Endodermal cell (in vitro differentiated cells): ENCODE measurements around the gene UBA6. TPM values are rescaled to one million over a fixed set of nuclear protein-coding genes. Genes with fewer than 3 reads are reported as not detected.

Source experiments
- DNase-seq: peaks from one replicate; pipeline ENCODE4 v3.0.0-alpha.2; 2017
- H3K27ac ChIP-seq: 2 replicates; pipeline ENCODE4 v1.5.1; 2013; ENCODE audit warnings: mild to moderate bottlenecking, low read depth, low read length, moderate library complexity
- H3K27me3 ChIP-seq: 2 replicates; pipeline ENCODE4 v1.6.1; 2013; ENCODE audit warnings: mild to moderate bottlenecking, low read length, moderate library complexity; ENCODE audit not compliant: insufficient read depth, control insufficient read depth, poor library complexity, severe bottlenecking
- H3K36me3 ChIP-seq: 2 replicates; pipeline ENCODE4 v1.7.0; 2013; ENCODE audit warnings: mild to moderate bottlenecking, low read length, moderate library complexity; ENCODE audit not compliant: control insufficient read depth, insufficient read depth
- H3K4me1 ChIP-seq: one replicate; pipeline ENCODE4 v1.7.0; 2013; ENCODE audit warnings: low read length; ENCODE audit not compliant: control insufficient read depth, insufficient read depth
- H3K4me3 ChIP-seq: 2 replicates; pipeline ENCODE4 v1.5.1; 2013; ENCODE audit warnings: mild to moderate bottlenecking, low read length, moderate library complexity
- H3K9ac ChIP-seq: 2 replicates; pipeline ENCODE4 v1.6.1; 2013; ENCODE audit warnings: mild to moderate bottlenecking, low read length, moderate library complexity; ENCODE audit not compliant: poor library complexity, severe bottlenecking; ENCODE audit errors: extremely low read depth
- H3K9me3 ChIP-seq: 2 replicates; pipeline ENCODE4 v1.6.1; 2013; ENCODE audit warnings: mild to moderate bottlenecking, low read length, moderate library complexity; ENCODE audit not compliant: control insufficient read depth
- H3K27ac Mint-ChIP-seq: 2 replicates; pipeline ENCODE4 v1.8.0; 2020; ENCODE audit warnings: mixed read lengths
- H3K27me3 Mint-ChIP-seq: 2 replicates; pipeline ENCODE4 v1.8.0; 2021; ENCODE audit warnings: mild to moderate bottlenecking, mixed read lengths; ENCODE audit not compliant: insufficient read depth
- H3K36me3 Mint-ChIP-seq: 2 replicates; pipeline ENCODE4 v1.8.0; 2020; ENCODE audit warnings: low read depth, mixed read lengths
- H3K4me1 Mint-ChIP-seq: 2 replicates; pipeline ENCODE4 v1.8.0; 2020; ENCODE audit warnings: mixed read lengths
- H3K4me3 Mint-ChIP-seq: 2 replicates; pipeline ENCODE4 v1.8.0; 2020; ENCODE audit warnings: mild to moderate bottlenecking, moderate library complexity, mixed read lengths
- H3K9me3 Mint-ChIP-seq: 2 replicates; pipeline ENCODE4 v1.8.0; 2020; ENCODE audit warnings: mild to moderate bottlenecking, mixed read lengths
- CTCF ChIP-seq: fragments of 200-600 bp; sonication (generic); conservative IDR thresholded peaks from 2 replicates; pipeline ENCODE4 v1.5.0; 2021; ENCODE audit warnings: antibody characterized with exemption, mild to moderate bottlenecking
- WGBS, 2 experiments: methylation state at CpG; one replicate each; pipeline versions ENCODE4 v1.1.5 to v1.1.7; 2013; ENCODE audit warnings: missing lambda C conversion rate in 2 of 2, mixed read lengths in 1 of 2; ENCODE audit not compliant: insufficient coverage in 1 of 2, insufficient read length in 1 of 2; 5-methylcytosine and 5-hydroxymethylcytosine counted together
- total RNA-seq, 2 donors: library from RNA; stranded (reverse); fragmentation: NEBNext Ultra II Directional in 1 of 2; extraction: Animal tissue kit (Norgen Biotek cat#: 25700) in 1 of 2; gene quantifications; 2 replicates in 1 of 2; 3 replicates in 1 of 2; pipeline ENCODE4 v1.2.1, GENCODE V29; 2021

UBA6 gene
- total RNA-seq, 2 donors from 2014 or later = 83.1 to 117 TPM

- H3K36me3 Mint-ChIP-seq = peaks cover 67% of the 10 kb centered on the region
- Histone ChIP-seq H3K4me3 (no peak overlapping the region), H3K9ac (no peak overlapping the region), H3K27me3 (no peaks in the 10 kb centered on the region), H3K4me1 (no peaks in the 10 kb centered on the region), H3K9me3 (no peaks in the 10 kb centered on the region), H3K27ac (no peak overlapping the region), H3K36me3 (peaks cover 65% of the 10 kb centered on the region)
- DNase-seq = no peak
- no peaks in the 10 kb centered on the region for H3K27me3 Mint-ChIP-seq
- WGBS, 2 experiments = 95% methylated on average over 1 of the region's 1 CpG; no CpG with 5 or more reads in 1 of the 2 experiments
- TF ChIP-seq CTCF = no peak
- no peaks in the 10 kb centered on the region for H3K4me1 Mint-ChIP-seq
- no peak overlapping the region for H3K4me3 Mint-ChIP-seq
- H3K27ac Mint-ChIP-seq = no peak overlapping the region
- peaks cover 8% of the 10 kb centered on the region for H3K9me3 Mint-ChIP-seq
Measured at GRCh38 chr4:67616478-67616877, 84.5 kb downstream of the UBA6 start.

- WGBS, 2 experiments = 93 to 97% methylated on average over 4 to 5 of the region's 5 CpGs
- no peak overlapping the region for H3K4me3 Mint-ChIP-seq
- no peak overlapping the region for H3K27ac Mint-ChIP-seq
- peaks cover 61% of the 10 kb centered on the region for H3K36me3 Mint-ChIP-seq
- H3K4me1 ChIP-seq = no peaks in the 10 kb centered on the region
- peaks cover 52% of the 10 kb centered on the region for H3K36me3 ChIP-seq
- H3K4me3 ChIP-seq = no peak overlapping the region
- no peak overlapping the region for H3K9ac ChIP-seq
- no peak for TF ChIP-seq CTCF
- H3K9me3 Mint-ChIP-seq = peaks cover 8% of the 10 kb centered on the region
- no peaks in the 10 kb centered on the region for H3K27me3 ChIP-seq
- DNase-seq = no peak
- no peaks in the 10 kb centered on the region for H3K27me3 Mint-ChIP-seq
- no peak overlapping the region for H3K27ac ChIP-seq
- H3K4me1 Mint-ChIP-seq = no peaks in the 10 kb centered on the region
- H3K9me3 ChIP-seq = no peaks in the 10 kb centered on the region
Measured at GRCh38 chr4:67615119-67615518, 85.8 kb downstream of the UBA6 start.

GRCh38 chr4:67614186-67614585 is 86.8 kb downstream of the UBA6 start:
- Histone ChIP-seq H3K36me3 (peaks cover 43% of the 10 kb centered on the region), H3K4me3 (no peak overlapping the region), H3K27ac (no peak overlapping the region), H3K4me1 (no peaks in the 10 kb centered on the region), H3K9ac (no peak overlapping the region), H3K27me3 (no peaks in the 10 kb centered on the region), H3K9me3 (no peaks in the 10 kb centered on the region)
- H3K27ac Mint-ChIP-seq = no peak overlapping the region
- no peaks in the 10 kb centered on the region for H3K27me3 Mint-ChIP-seq
- peaks cover 10% of the 10 kb centered on the region for H3K9me3 Mint-ChIP-seq
- WGBS, 2 experiments = 92 to 100% methylated on average over 2 to 4 of the region's 4 CpGs
- H3K4me3 Mint-ChIP-seq = no peak overlapping the region
- peaks cover 60% of the 10 kb centered on the region for H3K36me3 Mint-ChIP-seq
- no peaks in the 10 kb centered on the region for H3K4me1 Mint-ChIP-seq
- no peak for DNase-seq
- no peak for TF ChIP-seq CTCF
